HPDE6-E6E7 (cell line): ENCODE results near the gene MMADHC.

Source experiments
- DNase-seq: peaks from one replicate; pipeline ENCODE4 v3.0.0; 2011; ENCODE audit warnings: missing footprints; ENCODE audit errors: extremely low spot score

MMADHC gene

DNA sequence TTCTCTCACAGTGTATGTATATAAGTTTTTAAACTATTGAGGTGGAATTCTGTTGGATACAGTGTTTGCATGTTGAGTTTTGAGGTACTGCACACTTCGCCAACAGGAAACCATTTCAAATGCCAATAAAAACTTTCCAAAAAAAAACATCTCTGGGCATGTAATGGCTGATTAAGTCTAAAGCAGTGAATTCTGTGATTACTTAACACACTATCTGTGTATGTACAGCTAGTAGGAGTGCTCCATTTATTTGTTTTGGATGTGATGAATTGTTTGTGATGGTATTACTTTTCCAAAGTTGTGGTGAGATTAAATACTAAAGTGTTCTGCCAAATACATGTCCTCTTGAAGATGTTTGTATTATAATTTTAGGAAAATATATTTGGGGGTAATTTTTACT lies 31.1 kb downstream of the MMADHC start:
- no peak for DNase-seq

- DNase-seq: no peak
Measured at GRCh38 chr2:149552830-149553229, 34.7 kb downstream of the MMADHC start.

GRCh38 chr2:149552226-149552625 lies 35.3 kb downstream of the MMADHC start:
- DNase-seq: no peak

DNA sequence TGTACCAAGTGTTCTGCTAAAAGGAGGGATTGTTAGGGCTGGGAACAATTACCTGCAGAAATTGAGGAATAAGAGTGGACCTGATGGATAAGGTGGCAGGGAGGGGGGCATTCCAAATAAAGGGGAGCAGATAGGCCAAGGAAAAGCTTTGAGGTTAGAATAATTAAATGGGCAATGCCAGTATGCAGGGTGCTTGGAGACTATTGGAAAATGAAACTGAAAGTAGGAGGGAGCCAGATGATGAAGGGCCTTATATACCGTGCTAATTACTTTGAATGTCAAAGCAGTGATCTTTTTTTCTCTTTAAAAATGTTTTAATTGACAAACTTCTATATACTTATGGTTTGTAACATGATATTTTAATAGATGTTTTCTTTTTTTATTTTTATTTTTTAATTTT lies 42.9 kb downstream of the MMADHC start:
- DNase-seq: no peak

DNA sequence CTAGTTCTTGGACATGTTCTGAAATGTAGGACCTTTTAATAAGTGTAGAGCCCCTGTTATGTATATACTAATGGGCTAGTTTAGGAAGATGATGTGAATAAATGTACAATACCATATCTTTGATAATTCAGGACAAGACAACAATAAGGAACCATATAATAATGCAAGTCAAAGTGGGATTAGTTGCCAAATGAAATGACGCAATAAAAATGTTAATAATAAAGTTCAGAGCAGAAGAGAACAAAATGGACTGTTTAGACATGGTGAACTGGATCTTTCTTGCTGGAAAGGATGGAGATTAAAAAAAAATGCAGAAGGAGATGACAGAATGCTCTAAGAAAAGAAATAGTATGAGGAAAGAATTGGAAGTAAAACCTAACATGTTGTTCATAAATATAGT lies 43.7 kb downstream of the MMADHC start:
- DNase-seq: no peak

GRCh38 chr2:149540138-149540537 lies 47.4 kb downstream of the MMADHC start:
- DNase-seq: no peak

DNA sequence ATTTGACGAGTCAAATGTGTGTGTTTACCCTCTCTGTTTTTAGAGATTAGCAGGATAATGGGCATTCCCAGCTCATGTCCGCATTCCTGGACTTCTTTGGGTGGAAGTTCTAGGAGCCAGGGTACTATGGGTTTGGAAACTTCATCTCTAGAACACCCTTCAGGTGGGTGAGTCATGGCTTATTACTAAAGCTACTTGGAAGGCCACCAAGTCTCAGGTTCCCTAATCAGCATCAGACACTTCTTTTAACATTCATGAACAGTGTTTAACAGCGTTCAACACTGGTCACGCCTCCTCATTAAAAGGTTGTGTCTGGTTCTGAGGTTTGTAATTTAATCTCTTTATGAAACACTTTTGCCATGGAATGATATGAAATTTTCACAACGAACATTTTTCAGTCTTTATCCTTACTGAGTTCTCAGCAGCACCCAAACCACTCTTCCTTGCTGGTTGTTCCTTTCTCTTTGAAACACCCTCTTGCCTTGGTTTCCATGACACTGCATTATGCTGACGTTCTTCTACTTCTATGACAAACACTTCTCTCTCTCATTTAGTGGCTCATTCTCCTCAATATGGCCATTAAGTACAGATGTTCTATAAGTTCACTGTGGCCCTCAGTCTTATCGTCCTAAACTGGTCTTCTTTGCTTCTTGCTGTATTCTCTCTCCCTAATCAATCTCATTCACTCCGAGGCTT lies 49.3 kb downstream of the MMADHC start:
- DNase-seq: peak; percentile 64

GRCh38 chr2:149537092-149537726 lies 50.4 kb downstream of the MMADHC start:
- DNase-seq: no peak

- DNase-seq: no peak
Measured at GRCh38 chr2:149536649-149537048, 50.9 kb downstream of the MMADHC start.

DNA sequence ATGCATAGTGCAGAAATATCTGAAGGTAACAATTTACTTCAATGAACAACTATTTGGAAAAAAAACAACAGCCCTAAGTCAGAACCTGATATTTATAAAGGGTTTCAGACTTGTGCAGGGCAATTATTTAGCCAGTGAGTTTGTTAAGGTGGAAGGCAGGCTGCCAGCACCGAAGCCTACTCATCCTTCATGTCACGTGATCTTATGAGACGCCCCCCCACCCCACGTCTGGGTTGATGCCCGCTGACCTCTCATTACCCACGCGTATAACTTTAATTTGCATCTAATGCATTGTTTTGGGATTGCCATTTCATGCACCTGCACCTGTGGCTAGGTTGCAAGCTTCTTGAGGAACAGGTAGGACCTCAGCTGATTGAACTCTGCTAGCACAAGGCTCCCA lies 52.9 kb downstream of the MMADHC start:
- no peak for DNase-seq

- DNase-seq: no peak
Measured at GRCh38 chr2:149528983-149529382, 58.6 kb downstream of the MMADHC start.

DNA sequence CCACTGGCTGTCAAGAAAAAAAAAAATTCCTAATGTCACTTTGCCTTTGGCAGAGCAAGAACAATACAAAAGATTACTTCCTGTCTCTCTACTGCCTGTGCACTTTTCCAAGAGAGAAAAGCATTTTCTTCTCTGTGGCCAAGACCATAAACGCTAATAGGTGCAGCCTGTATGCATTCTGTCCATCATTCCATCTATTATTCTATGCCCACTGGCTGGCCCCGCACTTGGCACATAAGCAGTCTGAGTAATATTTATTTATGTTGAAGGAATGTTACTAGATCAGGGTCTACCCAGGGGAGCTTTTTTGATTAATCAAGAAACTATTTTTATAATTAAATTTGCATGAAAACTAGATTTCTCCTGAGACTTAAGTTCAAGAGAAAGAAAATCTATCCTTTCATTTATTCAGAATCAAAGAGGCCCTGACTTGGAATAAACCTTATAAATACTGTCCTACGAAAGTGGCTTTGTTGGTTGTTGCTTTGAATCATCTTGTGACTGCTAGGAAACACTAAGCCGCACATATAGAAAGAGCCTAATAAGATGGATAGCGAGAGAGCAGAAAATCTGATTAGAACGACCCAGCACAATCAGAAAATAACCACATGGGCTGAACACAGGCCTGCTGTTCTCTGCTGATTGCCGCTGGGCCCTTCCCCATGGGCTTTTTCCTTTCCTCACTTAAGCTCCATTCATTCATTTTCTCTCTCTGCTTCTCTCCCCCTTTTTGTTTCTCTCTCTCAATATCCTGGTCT lies 59.4 kb downstream of the MMADHC start:
- DNase-seq: no peak

DNA sequence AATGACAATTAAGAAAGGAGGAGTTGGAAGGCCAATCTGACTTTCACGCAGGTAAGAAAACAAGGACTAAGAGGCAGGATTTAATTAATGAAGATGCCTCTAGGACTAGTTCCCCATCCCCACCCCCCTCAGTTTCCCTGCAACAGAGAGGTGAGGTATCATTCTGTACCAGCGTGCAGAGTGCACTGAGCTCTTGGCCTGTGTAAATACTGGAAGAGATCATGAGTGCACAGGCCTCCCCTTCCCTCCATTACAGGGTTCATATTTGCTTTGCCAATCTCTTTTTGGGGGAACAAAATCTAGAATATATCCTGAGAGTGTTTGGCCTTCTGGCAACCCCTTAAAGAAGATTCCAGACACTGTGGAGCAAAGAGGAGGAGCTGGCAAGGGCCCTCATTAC lies 60.9 kb downstream of the MMADHC start:
- no peak for DNase-seq

DNA sequence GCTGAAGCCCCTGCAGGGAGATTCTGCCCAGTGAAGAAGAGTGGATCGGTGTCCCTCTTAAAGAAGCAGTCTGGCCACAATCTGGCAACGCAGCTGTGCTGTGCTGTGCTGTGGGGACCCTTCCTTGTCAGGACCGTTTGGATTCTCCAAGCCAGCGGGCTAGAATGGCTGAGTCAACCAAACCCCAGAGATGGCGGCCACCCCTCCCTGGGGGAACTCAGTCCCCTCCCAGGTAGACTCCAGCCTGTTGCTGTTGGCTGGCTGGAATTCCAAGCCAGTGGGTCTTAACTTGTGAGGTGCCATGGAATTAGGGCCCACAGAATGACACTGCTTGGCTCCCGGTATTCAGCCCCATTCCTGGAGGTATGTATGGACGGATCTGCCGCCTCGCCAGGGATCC lies 62.3 kb downstream of the MMADHC start:
- DNase-seq: no peak
